Measurements from ENCODE around the gene FAM210A.
"Not testable (repeated sequence)": the region's sequence is repeated elsewhere in the genome, so short reads cannot be mapped to it uniquely, and the experiment has no call there.

Gene FAM210A

DNA sequence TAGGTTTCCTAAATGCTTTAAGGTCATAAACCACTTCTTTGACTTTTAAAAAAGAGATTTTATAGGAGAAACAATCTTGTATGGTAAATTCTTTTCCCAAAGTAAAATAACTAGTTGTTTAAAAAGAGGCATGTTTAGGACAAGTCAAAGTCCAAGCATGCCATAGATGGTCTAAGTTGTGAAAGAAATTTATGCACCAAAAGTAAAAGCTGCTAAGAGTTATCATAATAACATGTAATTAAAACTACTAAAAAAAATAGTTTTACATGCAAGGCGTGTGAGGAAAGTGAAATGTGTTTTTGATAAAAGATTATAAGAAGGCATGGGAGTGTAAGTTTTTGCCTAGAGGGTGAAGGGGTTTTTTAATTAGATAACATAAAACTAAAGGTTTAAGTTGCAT is 22.5 kb downstream of the FAM210A start:
- no peak for DNase-seq (ENCODE audit: low spot score)

DNA sequence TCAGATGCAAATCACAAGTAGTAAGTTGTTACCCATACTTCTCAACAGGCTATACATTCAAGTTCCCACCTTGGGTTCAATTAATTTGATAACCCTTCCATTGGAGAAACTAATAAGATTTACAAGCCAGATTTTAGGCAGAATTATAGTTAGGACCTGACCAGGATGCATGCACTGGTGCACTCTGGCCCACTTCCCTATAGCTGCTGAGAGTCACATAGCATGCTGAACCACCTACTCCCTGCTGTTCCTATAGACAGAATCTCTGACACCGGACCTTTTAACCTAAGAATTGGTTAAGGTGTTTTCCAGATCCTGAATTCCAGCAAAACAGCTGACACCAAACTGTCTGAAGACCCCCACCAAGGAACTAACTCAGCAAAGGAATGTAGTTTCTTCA is 26.2 kb downstream of the FAM210A start:
- no peak for DNase-seq (ENCODE audit: low spot score)

DNA sequence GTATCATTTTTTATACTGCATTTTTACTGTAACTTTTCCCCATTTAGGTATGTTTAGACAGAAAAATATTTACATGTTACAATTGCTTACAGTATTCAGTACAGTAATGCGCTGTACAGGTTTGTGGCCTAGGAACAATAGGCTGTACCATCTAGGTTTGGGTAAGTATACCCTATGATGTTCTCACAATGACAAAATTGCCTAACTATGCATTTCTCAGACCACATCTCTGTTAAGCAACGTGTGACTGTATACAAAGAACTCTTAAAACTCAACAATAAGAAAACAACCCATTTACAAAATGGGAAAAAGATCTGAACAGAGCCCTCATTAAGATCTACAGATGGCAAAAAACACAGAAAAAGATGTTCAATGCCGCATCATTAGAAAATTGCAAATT is 29.4 kb downstream of the FAM210A start:
- no peak for DNase-seq (ENCODE audit: low spot score)

DNA sequence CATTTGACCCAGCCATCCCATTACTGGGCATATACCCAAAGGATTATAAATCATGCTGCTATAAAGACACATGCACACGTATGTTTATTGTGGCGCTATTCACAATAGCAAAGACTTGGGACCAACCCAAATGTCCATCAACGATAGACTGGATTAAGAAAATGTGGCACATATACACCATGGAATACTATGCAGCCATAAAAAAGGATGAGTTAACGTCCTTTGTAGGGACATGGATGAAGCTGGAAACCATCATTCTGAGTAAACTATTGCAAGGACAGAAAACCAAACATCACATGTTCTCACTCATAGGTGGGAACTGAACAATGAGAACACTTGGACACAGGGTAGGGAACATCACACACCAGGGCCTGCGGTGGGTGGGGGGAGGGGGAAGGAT is 31.0 kb downstream of the FAM210A start:
- not testable (repeated sequence) for DNase-seq (ENCODE audit: low spot score)

DNA sequence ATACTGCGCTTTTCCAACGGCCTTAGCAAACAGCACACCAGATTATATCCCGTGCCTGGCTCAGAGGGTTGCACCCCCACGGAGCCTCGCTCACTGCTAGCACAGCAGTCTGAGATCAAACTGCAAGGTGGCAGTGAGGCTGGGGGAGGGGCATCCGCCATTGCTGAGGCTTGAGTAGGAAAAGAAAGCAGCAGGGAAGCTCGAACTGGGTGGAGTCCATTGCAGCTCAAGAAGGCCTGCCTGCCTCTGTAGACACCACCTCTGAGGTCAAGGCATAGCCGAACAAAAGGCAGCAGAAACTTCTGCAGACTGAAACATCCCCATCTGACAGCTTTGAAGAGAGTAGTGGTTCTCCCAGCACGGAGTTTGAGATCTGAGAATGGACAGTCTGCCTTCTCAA is 36.3 kb downstream of the FAM210A start:
- not testable (repeated sequence) for DNase-seq (ENCODE audit: low spot score)

DNA sequence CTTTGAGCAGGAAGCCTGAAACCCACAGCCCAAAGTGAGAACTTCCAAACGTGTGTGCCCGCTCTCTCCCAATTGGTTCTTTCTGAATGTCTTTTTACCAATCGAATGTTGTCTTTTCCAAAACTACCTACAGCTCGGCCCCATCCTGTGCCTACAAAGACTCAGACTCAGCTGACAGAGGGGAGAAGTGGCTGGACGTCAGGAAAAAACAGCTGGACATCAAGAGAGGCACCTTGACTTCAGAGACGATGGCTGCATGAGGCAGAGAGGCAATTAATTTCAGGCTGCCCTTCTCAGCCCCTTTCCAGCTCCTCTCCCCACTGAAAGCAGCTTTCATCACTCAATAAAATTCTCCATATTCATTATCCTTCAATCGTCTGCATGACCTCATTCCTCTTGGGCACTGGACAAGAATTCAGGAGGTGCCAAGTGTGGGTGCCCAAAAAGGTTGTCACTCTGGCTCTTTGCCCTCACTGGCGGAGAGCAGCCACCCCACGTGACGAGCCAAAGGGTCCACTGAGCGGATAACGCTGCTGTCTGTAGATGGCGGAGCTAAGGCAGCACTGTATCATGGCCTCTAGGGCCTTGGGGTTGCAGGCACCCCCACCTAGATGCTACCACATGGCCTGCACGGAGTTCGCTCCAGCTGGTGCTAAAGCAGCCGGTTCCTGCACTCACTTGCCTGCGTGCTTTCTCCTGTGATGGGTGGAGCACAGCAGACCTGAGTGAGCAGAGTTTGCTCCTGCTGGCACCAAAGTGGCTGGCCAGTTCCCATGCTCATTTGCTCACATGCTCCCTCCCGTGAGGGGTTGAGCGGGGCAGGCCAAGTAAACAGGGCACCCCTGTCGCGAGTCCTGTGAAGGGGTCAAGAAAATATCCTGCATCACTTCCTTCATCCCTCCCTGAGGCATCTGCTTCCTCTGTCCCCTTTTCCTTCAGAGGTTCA is 37.9 kb downstream of the FAM210A start:
- DNase-seq (ENCODE audit: low spot score), result no peak

DNA sequence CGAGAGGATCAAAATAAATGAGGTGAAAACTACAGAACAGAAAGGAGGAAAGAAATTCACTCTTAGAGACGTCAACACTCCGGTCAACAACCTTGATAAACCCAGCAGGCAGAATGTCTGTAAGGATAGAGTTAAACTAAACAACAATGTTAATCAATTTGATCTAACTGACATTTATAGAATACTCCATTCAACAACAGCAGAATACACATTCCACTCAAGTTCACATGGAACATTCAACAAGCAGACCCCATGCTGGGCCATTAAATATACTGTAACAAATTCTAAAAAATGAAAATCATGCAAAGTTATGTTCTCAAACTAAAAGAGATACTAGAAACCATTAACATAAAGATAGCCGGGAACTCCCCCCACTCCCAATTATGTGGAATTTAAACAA is 41.8 kb downstream of the FAM210A start:
- DNase-seq (ENCODE audit: low spot score), result no peak

DNA sequence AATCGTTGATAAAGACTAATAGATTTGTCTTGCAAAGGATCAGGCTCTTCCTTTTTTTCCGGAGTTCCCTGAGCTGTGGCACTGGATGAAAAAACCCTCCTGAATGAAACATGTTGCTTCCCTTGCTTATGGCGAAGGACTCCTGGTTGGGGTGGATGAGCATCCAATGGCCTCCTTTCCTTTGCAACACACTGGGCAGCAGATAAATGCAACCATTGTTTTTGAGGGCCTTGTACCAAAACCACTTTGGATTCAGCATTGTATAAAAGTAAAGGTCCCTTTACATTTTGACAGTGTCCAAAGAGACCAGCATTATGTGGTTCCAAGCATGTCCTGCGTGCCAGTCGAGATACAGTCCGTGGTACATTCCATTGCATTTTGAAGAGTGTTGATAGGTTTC is 44.7 kb downstream of the FAM210A start:
- no peak for DNase-seq (ENCODE audit: low spot score)

DNA sequence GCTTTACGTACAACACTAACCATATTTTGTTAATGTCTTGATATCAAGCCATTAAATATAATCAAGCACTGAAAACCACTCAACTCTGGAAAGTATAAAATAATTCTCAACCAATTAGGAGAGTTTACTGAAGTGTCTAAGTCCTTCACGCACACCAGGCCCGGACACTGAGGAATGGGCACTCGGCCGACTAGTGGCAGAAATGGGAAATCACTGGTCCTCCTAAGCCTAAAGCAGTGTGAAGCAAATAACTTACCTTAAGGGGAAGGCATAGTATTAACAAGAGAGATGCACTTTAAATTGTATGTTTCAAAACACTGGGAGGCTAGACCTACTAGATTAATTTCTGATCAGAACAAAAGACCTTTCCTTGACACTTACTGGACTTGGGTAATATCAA is 45.7 kb downstream of the FAM210A start:
- DNase-seq (ENCODE audit: low spot score), result no peak

DNA sequence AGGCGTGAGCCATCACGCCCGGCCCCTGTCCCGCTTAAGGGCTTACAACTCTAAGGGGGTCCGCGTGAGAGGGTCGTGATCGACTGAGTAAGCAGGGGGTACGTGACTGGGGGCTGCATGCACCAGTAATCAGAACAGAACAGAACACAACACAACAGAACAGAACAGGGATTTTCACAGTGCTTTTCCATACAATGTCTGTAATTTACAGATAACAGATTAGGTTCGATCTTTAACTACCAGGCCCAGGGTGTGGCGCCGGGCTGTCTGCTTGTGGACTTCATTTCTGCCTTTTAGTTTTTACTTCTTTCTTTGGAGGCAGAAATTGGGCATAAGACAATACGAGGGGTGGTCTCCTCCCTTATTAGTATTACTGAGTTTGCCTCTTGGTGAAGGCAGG is 49.0 kb downstream of the FAM210A start:
- not testable (repeated sequence) for DNase-seq (ENCODE audit: low spot score)

DNA sequence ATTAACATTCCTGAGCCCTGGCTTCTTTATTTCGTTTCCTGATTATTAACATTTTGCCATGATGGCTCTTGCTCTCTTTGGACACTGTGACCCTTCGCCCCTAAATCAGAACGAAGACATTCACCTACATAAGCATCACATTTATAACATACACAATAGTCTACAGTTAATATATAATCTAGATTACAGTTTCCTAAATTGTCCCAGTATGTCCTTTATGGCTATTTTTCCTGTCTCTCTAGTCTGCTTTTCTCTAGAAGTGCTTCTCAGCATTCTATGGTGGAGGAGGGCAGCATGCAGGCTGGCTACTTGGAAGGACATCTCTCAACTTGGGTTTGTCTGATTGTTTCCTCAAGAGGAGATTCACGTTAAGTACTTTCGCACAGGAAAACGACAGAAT is 49.9 kb downstream of the FAM210A start:
- no peak for DNase-seq (ENCODE audit: low spot score)

DNA sequence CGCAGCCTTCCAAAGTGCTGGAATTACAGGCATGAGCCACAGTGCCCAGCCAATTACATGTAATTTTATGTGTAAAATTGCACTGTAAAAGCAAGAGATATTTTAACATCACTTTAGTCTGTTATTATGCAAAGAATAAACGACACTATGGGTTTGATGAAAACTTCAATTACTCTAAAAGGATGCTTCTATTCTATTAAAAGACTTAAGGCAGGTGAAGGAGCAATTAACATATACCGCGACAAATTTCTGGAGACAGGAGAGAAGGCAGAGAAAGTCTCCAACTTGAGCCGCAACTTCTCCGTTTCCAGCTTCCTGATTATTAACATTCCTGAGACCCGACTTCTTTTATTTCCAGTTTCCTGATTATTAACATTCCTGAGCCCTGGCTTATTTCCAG is 53.7 kb downstream of the FAM210A start:
- DNase-seq (ENCODE audit: low spot score), result no peak

DNA sequence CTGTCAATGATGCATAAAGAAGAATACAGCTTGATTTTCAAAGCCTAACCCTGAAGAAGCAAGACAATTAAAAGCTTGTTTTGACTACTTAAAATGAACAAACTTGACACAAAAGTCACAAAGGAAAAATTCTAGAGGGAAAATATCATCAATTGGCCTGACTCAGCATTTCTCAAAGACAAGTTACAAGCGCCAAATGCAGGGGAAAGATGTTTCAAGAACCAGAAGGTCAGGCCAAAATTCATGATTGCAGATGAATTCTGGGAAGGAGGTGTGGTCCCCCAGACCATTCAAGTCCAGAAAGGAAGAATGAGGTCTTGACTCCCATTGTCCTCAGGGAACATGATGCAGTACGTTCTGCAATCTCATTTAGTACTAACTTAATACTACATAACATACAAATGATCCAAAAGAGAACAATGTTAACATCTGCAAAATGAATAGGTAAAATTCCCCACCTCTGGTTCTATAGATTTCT is 64.5 kb downstream of the FAM210A start:
- DNase-seq (ENCODE audit: low spot score), result no peak

DNA sequence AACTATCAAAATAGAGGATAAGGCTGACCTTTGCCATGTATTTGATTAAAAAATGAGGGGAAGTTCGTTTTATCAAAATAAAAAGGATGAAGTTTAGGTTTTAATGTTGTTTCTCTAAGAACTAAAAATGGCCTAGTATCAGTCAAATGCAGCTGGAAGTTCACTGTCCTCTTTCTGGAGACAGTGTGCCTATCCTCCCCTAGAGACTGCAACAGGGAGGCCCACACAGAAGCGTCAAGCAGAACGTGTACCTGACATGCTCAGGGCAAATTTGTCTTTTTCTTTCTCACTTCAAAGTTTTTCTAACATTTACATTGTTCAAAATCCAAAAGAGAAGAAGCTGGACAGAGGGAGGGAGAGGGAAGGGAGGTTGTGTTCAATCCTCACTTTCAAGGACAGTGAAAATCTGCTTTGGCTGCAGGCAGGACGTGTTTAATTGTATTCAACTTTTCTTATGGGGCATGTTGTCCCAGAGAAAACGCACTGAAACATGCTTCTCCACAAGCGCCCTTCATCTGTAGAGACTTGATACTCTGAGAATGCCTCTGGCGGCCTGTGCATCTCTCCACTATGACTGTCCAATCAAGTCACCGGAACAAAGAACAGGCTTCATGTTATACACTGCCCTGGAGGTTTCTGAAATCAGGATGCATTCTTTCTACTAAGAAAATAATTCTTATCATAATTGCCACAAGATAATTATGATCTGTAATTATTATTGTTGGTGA is 65.1 kb downstream of the FAM210A start:
- DNase-seq (ENCODE audit: low spot score), result no peak

DNA sequence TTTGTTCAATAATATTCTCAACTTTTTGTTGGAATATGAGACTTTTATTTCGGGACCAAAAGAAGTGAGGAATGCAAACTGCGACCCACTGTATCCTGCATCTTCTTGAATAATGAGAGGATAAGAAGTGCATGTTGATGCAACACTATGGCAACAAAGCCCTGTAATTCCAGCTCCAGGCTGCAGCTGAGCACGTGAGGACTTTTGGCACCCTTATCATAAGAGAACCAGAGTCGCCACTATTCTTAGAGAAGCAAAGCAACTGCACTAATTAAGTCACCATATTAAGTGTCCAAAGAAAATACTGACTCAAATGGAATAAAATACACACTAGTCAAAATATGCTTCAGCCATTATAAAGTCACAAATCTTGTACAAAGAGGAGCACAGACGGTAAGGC is 65.8 kb downstream of the FAM210A start:
- no peak for DNase-seq (ENCODE audit: low spot score)

DNA sequence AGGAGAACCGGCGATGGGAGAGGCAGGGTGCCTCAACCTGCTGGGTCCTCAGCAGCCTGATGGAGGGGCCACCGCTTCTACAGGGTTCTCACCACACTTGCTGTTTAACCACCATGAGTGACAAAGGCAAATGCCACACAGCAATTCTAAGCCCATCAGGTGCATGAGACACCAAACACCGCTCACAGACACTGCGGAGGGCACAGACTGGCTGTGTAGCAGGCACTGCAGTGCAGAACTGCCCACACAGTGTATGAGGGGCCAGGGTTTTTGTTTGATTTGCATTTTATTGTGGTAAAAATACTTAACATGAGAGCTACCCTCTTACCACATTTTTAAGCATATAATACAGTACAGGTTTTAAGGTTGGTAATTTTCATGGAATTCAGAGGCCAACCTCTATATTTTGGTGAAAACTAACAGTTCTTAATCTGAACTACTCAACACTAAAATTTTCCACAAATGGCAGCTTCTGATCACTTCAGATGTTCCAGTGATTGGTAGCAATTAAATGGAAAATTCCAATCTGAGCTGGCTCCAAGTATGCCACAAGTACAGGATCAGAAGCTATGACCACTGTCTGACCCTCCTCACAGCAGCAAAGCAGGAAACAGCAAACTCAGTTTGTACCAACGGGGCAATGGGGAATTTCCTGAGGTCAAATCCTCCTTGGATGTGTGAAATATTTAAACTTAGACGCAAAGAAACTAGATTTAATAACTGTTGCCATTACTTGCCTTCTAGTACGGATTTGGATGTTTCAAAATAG is 67.7 kb downstream of the FAM210A start:
- no peak for DNase-seq (ENCODE audit: low spot score)

DNA sequence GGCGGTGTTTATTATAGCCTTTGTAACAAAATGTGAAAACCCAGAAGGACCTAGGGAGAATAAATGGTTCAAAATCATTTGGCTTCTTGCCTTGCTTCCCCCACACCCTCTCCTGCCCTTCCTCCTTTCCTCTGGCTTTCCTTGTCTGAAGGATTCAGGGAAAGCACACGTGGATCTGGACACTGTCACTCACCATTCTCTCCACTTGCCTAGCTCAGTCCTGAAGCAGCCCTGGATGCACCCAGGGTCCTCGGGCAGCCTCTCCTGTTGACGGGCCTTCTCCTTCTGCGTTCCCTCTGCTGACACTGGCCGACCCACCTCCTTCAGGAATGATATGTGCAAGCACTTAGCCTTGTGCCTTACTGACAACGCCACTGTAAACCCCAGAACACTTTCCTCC is 68.4 kb downstream of the FAM210A start:
- no peak for DNase-seq (ENCODE audit: low spot score)

DNA sequence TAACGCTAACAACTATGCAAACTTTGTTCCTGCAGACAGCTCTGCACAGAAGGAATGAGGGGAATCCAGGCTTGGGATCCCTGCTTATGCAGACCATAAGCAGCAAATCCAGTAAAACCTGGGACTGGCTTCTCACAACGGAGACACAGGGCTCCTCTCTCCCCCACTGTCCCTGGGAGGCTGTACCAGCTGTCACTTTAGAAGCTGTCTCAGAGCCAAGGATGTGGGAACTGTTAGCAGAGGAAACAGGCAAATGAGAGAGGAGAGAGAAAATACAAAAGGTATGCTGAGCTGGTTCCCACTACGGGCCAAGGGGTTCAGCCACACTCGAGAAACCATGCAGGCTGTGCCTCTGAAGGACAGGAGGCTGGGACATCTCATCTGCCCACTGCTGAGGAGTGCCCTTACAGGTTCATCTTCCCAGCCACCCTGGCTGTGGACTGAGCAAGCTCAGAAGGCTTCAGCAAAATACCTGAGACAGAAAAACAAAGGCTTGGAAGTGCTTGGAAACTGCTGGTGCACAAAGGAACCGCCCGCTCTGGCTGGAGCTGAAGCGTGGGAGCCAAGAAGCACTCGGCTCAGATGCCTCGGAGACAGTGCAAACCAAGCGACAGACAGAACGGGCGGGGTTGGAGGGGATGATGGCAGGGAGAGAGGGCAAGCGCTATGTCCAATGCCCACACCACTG is 72.5 kb downstream of the FAM210A start:
- no peak for DNase-seq (ENCODE audit: low spot score)

DNA sequence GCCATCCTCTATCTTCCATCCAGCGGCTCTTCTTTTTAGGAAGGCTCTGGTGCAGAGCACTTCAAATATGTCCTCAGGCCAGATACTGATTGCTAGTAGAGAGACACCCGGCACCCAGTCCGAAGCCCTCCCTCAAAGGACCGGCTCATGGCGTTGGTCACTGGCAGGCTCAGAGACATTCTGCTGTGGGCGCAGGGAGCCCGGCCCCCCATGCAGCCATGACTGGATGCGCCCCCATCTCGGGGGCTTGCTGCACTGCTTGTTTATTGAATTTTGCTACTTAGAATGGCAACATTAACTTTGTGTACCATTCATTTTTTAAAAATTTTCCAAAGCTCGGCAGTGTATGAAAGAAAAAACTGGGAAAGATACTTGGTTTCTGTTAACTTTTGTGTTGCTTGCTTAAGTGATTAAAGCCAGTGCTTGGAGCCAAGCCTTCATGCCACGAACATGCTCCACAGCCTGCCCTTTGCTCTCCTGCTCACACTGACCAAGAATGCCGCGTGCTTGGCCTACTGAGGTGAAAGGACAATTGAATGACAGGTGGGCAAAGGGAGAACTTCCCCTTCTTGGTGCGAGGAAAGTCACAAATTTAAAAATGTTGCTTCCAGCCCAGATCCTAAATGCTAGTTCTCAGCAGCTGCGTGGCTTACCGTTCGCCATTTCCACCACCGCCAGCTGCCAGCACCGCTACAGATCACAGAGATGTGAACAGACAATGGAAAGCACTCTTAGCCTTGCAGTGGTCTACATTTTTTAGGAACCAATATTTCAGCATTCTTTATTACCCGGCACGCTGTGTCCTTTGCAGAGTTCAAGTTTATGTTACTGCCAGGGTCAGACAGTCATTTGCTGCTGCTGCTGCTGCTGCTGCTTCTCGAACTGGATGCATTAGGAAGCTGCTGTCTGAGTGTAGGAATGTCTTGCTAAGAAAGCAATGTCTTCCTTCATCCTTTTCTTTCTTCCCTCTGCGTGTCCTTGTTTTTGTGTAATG is 76.7 kb downstream of the FAM210A start:
- no peak for DNase-seq (ENCODE audit: low spot score)

DNA sequence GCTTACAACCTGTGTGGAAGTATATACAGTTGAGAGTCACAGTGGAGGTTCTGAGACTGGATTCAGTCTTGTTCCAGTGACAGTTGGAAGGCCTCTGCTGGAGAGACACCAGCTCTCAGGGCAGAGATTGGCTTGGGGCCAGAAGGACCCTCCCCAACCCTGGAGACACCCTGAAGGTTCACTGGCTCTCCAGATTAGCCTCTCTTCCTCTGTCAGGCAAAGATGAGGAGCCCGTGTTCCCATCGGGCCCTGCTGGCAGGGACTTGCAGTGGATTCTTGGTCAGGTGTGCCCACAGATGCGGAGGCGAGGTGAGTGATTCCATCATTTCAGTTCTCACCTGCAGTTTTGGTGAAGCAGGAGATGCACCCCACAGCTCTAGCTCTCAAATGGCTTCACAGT is 78.6 kb downstream of the FAM210A start:
- DNase-seq (ENCODE audit: low spot score), result no peak

DNA sequence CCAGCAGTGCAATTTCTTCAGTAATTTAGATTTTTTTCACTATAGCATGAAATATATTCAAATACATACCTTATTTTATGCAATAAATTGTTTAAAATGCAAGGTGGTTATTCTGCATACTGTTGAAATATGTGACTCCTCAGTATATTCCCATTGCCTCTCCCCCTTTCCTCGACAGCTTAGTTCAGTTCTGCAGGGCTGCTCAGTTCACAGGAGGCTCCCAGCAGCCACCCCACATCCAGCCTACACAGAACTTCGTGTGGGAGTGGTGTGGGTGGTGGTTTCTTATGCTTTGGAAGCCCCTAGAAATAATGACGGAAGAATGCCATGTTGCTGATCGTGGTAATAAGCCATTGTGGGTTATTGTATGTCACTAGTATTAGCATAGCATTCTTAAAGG is 79.7 kb downstream of the FAM210A start:
- no peak for DNase-seq (ENCODE audit: low spot score)

Measured in AG08396 (cell line).